MCF 10A (cell line): ENCODE measurements around the gene DNAJA4. TPM values are rescaled to one million over a fixed set of nuclear protein-coding genes. Genes with fewer than 3 reads are reported as not detected.

Experiments
- BruUV-seq: library from RNA; stranded (reverse); fragments of 400-500 nt; replicated peaks from 2 replicates; lab custom pipeline; 2021; lab: Mats Ljungman, UMichigan
- CTCF ChIA-PET: fragments of 300-600 bp; sonication (Branson Sonifier 250); formaldehyde crosslinking; extraction: SDS; loops from one replicate; lab custom pipeline; 2021; ENCODE audit warnings: antibody characterized with exemption, inconsistent platforms; lab: Yijun Ruan, JAX
- POLR2A ChIA-PET: fragments of 300-600, 350-650 bp; sonication (Branson Sonifier 250); formaldehyde crosslinking; extraction: SDS; loops from one replicate; lab custom pipeline; 2020; ENCODE audit warnings: antibody characterized with exemption, inconsistent platforms; lab: Yijun Ruan, JAX
- DNase-seq: peaks from one replicate; pipeline ENCODE4 v3.0.0-alpha.2; 2018; ENCODE audit not compliant: unreplicated experiment
- H3K27ac Mint-ChIP-seq: one replicate; pipeline ENCODE4 v1.8.0; 2022; ENCODE audit warnings: mild to moderate bottlenecking, low read depth, mixed read lengths; ENCODE audit not compliant: unreplicated experiment
- H3K27me3 Mint-ChIP-seq: one replicate; pipeline ENCODE4 v1.8.0; 2022; ENCODE audit warnings: mixed read lengths; ENCODE audit not compliant: insufficient read depth, unreplicated experiment
- H3K36me3 Mint-ChIP-seq: one replicate; pipeline ENCODE4 v1.8.0; 2022; ENCODE audit warnings: mild to moderate bottlenecking, moderate library complexity, mixed read lengths; ENCODE audit not compliant: insufficient read depth, unreplicated experiment
- H3K4me1 Mint-ChIP-seq: one replicate; pipeline ENCODE4 v1.8.0; 2022; ENCODE audit warnings: mixed read lengths; ENCODE audit not compliant: insufficient read depth, unreplicated experiment
- H3K4me3 Mint-ChIP-seq: one replicate; pipeline ENCODE4 v1.8.0; 2022; ENCODE audit warnings: mild to moderate bottlenecking, moderate library complexity, mixed read lengths; ENCODE audit not compliant: unreplicated experiment
- H3K9me3 Mint-ChIP-seq: one replicate; pipeline ENCODE4 v1.8.0; 2022; ENCODE audit warnings: mixed read lengths; ENCODE audit not compliant: unreplicated experiment
- intact Hi-C: fragments of 100-400 bp; cut with micrococcal nuclease; formaldehyde crosslinking; loops from 2 replicates; pipeline ENCODE4 v1.14.1; 2022
- total RNA-seq: library from RNA; stranded (reverse); gene quantifications from 2 replicates; pipeline ENCODE4 v1.2.3, GENCODE V29; 2022
- TF ChIP-seq, protein P1 (sequence below): fragments of 200-600 bp; IDR thresholded peaks from one replicate; pipeline ENCODE4 v1.8.0; 2022; ENCODE audit warnings: antibody characterized with exemption, mild to moderate bottlenecking; ENCODE audit not compliant: unreplicated experiment

DNAJA4 gene
- total RNA-seq, 1 experiment from 2014 or later, result not detected

DNA sequence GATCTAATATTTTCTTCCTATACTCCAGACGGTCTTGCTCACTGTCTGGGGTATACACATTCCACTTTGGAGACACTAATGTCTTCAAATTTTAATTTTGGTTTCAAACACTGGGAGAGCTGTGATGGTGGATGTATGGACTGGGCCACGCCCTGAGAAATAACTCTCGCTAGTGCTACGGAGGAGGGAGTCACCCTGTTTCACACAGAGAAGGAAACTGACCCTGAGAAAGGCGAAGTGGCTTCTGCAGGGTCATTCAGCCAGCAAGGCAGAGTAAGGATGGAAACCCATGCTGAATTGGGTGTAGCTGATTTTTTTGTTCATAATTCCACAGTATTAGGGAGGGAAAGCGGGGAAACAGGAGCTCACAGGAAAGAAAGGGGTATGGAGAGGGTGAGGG lies 43.6 kb downstream of the DNAJA4 start:
- H3K4me3 Mint-ChIP-seq, result no peak overlapping the region
- H3K27me3 Mint-ChIP-seq, result no peaks in the 10 kb centered on the region
- no peak overlapping the region for H3K27ac Mint-ChIP-seq
- no peaks in the 10 kb centered on the region for H3K4me1 Mint-ChIP-seq
- CTCF ChIA-PET, result interaction anchor here (0.6 to 13.1 kb wide), 20 partner anchors 9 to 1900 kb away, joined by 3 to 222 read pairs (median 4); partner anchors contain the start of genes IREB2 and SKIC8
- POLR2A ChIA-PET, result no interaction called here
- H3K36me3 Mint-ChIP-seq, result no peaks in the 10 kb centered on the region
- DNase-seq, result no peak
- TF ChIP-seq, protein P1, sequence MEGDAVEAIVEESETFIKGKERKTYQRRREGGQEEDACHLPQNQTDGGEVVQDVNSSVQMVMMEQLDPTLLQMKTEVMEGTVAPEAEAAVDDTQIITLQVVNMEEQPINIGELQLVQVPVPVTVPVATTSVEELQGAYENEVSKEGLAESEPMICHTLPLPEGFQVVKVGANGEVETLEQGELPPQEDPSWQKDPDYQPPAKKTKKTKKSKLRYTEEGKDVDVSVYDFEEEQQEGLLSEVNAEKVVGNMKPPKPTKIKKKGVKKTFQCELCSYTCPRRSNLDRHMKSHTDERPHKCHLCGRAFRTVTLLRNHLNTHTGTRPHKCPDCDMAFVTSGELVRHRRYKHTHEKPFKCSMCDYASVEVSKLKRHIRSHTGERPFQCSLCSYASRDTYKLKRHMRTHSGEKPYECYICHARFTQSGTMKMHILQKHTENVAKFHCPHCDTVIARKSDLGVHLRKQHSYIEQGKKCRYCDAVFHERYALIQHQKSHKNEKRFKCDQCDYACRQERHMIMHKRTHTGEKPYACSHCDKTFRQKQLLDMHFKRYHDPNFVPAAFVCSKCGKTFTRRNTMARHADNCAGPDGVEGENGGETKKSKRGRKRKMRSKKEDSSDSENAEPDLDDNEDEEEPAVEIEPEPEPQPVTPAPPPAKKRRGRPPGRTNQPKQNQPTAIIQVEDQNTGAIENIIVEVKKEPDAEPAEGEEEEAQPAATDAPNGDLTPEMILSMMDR, result no peak
- BruUV-seq, result no TSS peak
- no peaks in the 10 kb centered on the region for H3K9me3 Mint-ChIP-seq
- intact Hi-C loops, result loop anchor here (1.0 to 5.0 kb wide), 5 partner anchors 107 to 399 kb away; partner anchors contain the start of gene IREB2

DNA sequence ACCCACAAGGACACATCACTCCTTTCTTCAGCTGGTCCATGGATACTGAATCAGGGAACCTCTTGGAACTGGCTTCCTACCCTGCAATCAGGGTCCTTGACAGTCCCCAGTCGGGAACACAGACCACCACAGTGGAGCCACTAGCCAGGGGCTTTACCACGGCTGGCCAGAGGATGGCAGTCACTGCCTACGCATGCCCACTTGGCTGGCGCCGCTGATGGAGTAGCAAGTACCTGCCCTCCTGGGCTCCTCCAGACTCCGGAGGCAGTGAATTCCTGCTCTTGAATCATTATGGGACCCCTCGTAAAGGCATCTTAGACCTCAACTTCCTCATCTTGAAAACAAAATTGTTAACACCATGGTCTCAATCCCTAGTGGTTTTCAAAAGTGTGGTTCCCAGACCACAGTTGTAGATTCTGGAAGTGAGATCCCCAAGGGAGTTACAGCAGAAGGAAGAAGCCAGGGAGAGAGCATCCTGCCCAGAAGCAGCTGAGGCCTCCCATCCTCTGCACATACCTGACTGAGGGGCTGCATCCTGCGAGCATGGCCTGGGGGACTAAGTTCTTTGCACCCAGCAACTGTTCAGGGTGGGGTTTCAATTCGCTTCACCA lies 44.2 kb downstream of the DNAJA4 start:
- no peak overlapping the region for H3K4me3 Mint-ChIP-seq
- no TSS peak for BruUV-seq
- no peaks in the 10 kb centered on the region for H3K36me3 Mint-ChIP-seq
- CTCF ChIA-PET, result interaction anchor here (0.6 to 13.1 kb wide), 31 partner anchors 9 to 1899 kb away, joined by 3 to 222 read pairs (median 4); partner anchors contain the start of gene SKIC8
- POLR2A ChIA-PET, result no interaction called here
- H3K27ac Mint-ChIP-seq, result no peak overlapping the region
- DNase-seq, result peak; percentile 68
- no peaks in the 10 kb centered on the region for H3K4me1 Mint-ChIP-seq
- intact Hi-C loops, result loop anchor here (1.0 to 5.0 kb wide), 5 partner anchors 107 to 399 kb away; partner anchors contain the start of gene IREB2
- TF ChIP-seq, protein P1, result peak; percentile 90
- no peaks in the 10 kb centered on the region for H3K9me3 Mint-ChIP-seq
- H3K27me3 Mint-ChIP-seq, result no peaks in the 10 kb centered on the region

DNA sequence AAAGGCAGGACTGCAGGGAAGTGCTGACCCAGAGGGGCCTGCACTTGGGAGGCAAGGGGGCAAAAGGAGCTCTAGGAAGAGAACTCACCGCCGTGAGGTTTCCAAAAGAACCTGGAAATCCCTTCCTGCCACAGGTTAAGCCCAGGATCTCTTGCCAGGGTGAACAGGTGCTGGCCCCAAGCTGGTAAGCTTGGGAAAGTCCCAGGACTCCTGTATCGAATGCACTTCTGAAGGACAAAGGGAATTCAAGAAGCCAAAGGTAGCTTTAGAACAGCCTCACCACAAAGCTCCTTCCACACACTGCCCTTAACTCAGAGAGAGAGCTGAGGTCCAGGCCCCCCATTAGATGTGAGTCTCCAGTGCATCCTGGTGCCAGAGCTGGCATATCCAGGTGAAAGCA lies 46.9 kb downstream of the DNAJA4 start:
- Mint-ChIP-seq H3K27ac (no peak overlapping the region), H3K4me1 (no peaks in the 10 kb centered on the region), H3K27me3 (no peaks in the 10 kb centered on the region), H3K4me3 (no peak overlapping the region), H3K9me3 (no peaks in the 10 kb centered on the region), H3K36me3 (no peaks in the 10 kb centered on the region)
- TF ChIP-seq, protein P1, result no peak
- intact Hi-C loops, result no loop called here
- no TSS peak for BruUV-seq
- ChIA-PET POLR2A (interaction anchor here (1.1 to 2.5 kb wide), 2 partner anchors 12 to 107 kb away, joined by 3 to 10 read pairs; partner anchors contain the start of gene SKIC8), CTCF (interaction anchor here (0.6 to 13.1 kb wide), 4 partner anchors 71 to 441 kb away, joined by 3 to 222 read pairs (median 4); no protein-coding TSS in a partner anchor)
- no peak for DNase-seq

DNA sequence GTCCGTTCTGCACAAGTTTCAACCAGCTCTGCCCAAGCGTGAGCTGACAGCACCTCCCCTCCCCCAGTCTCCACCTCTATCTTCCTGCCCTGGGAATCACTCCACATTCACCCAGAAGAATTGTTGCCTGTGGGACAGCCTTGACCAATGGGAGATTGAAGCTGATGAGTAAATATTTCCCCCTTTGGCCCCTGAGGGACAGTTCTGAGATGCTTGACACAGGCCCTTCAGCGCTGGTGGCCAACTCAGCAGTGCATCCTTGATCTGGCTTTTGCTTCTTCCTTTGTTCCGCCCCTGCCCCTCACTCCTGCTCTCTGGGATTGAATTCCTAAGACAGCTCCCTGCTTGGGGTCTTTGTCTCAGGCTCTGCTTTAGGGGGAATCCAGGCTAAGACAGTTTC lies 48.2 kb downstream of the DNAJA4 start:
- peaks cover 5% of the 10 kb centered on the region for H3K4me1 Mint-ChIP-seq
- ChIA-PET CTCF (interaction anchor here (0.5 to 13.1 kb wide), 5 partner anchors 10 to 403 kb away, joined by 3 to 222 read pairs (median 3); no protein-coding TSS in a partner anchor), POLR2A (interaction anchor here (0.7 kb wide), 1 partner anchor 14 kb away, joined by 3 read pairs; no protein-coding TSS in a partner anchor)
- intact Hi-C loops, result no loop called here
- BruUV-seq, result no TSS peak
- H3K4me3 Mint-ChIP-seq, result no peak overlapping the region
- H3K27ac Mint-ChIP-seq, result no peak overlapping the region
- no peaks in the 10 kb centered on the region for H3K36me3 Mint-ChIP-seq
- TF ChIP-seq, protein P1, result no peak
- no peaks in the 10 kb centered on the region for H3K27me3 Mint-ChIP-seq
- no peak for DNase-seq
- H3K9me3 Mint-ChIP-seq, result no peaks in the 10 kb centered on the region
